ENCODE results near the gene TSPAN18.

Gene TSPAN18

GRCh38 chr11:44971185-44971584 lies 244.4 kb downstream of the TSPAN18 start:
- no peak for DNase-seq

- DNase-seq, result no peak
Measured at GRCh38 chr11:44972746-44973435, 246.1 kb downstream of the TSPAN18 start.

DNA sequence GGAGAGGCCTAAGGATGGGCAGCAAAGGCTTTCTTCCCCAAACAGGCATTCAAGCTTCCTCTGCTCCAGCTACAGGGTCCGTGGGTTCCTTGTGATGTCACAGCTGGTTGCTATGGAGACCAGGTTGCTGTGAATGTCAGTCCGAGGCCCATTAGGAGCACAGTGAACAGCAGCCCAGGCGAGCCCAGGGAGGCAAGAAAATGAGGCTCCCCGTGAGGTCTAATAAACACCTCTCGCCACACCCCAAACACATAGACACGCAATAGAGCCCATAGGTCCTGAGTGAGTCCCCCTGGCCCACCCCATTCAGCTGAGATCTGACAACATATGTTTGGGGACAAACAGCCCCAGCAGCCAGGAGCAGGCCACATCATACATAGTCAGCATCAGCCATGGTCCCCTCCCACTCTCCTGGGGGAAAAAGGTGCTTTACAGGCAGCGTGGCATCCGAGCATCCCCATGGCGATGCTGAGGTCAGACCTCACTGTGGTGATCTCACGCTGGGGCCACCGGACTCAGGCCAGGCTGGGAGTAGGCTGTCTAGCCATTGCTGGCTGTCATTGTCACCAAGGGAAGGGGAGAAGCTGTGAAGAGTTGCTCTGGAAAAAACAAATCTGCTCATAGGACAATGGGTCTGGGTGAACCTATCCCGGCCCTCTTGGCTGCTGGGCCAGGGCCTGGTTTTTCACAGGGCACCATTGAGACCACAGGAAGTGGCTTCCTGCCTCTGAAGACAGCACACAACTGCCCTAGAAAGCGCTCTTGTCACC lies 247.1 kb downstream of the TSPAN18 start:
- no peak for DNase-seq

DNA sequence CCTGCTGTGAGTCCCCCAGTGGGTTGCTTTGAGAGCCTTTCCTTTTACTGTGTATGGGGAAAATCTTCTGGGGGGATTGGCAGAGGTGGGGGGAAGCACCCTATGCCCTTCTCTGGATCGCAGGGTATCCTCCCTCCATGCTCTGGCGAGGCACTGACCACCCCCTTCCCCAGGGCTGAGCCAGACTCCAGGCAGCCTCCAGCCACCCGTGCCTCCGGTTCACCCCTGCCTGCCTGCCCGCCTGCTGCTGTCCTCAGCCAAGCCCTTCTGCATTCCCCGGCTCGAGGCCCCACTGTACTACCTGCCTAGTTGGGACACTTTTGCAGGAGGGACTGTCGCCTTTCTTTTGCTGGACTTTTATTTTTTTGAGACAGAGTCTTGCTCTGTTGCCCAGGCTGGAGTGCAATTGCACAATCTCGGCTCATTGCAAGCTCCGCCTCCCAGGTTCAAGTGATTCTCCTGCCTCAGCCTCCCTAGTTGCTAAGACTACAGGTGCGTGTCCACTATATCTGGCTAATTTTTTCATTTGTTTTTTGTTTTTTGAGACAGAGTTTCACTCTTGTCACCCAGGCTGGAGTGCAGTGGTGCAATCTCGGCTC lies 247.7 kb downstream of the TSPAN18 start:
- no peak for DNase-seq

GRCh38 chr11:44976576-44976975 lies 249.8 kb downstream of the TSPAN18 start:
- no peak for DNase-seq

DNA sequence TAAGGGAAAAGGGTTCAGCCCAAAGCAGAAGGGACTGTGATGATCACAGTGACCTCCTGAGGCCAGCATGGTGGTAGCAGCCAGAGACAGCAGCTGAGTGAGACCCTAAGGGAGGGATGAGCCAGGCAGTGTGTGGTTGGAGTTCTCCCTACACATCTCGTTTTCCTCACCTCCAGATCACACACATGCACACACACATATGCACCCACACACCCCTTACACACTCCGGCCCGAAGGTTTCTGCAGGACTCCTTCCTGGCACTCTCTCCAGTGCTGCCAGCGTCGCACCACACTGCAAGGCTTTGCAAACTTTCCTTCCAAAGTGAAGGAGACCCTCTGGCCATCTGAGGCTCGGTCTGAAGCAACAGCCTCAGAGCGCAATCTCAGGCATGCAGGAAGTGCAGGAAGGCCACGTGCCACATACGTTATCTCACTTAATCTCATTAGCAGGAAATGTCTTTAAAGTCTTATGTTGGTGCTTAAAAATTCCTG lies 250.8 kb downstream of the TSPAN18 start:
- no peak for DNase-seq

DNA sequence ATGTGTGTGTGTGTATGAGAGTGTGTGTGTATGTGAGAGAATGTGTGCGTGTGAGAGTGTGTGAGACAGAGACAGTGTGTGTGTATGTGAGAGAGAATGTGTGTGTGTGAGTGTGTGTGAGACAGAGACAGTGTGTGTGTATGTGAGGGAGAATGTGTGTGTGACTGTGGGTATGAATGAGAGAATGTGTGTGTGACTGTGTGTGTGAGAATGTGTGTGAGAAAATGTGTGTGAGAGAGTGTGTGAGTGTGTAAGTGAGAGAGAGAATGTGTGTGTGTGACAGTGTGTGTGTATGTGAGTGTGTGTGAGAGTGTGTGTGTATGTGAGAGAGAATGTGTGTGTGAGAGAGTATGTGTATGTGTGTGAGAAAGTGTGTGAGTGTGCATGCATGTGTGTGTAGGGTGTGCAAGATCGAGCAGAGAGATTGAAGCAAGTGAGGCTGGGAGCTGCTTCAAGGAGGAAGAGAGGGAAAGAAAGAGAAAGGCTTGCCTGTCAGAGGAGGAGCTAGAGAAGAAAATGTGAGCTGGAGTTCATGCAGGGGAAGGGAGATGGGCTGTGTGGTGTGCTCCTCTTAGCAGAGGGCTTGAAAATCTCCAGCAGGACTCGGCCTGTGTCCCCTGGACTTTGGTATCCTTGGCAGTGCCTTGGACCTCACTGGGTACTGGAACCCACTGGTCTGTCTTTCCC lies 251.7 kb downstream of the TSPAN18 start:
- DNase-seq, result no peak

- DNase-seq, result no peak
Measured at GRCh38 chr11:44978961-44979331, 252.2 kb downstream of the TSPAN18 start.

GRCh38 chr11:44979543-44980399 lies 253.0 kb downstream of the TSPAN18 start:
- no peak for DNase-seq

DNA sequence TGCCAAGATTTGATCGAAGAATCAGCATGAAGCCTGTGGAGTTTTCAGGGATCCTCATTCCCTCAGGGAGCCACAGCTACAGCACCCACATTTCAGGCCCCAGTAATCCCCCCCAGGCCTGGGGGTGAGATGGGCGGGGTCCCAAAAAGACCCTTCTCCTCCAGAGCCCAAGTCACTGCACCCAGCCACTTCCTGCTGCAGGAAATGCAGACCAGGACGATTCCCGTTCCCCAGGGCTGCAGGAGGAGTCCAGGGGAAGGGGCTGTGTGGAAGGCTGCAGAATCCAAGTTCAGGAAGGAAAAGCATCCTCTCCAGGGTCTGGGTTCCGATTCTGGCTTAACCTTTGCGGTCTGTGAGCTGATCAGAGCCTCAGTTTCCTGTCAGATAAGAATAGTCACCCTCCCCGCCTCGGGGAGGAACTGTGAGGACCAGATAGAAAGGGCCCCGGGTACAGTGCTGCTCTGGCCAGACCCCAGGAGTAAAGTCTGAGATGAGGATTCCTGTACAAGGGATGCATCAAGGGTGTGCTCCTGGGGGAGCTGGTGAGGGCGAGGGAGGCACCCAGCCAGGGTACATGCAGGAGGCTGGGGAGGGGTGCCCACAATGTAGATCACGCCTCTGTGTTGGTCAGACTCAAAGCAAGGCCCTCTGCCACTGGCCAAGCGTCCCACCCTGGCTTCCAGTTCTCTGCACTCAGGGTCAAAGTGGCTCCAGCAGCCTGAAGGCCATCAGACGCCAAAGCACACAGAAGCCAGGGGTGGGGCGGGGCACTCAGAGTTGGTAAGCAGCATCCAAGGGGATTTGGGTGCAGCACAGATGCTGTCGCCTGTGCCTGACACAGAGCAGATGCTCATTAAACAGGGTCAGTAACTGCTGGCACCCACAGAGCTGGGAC lies 254.0 kb downstream of the TSPAN18 start:
- DNase-seq, result no peak
